Measurements from ENCODE around the gene CLDN19.

- TF ChIP-seq, protein P1, sequence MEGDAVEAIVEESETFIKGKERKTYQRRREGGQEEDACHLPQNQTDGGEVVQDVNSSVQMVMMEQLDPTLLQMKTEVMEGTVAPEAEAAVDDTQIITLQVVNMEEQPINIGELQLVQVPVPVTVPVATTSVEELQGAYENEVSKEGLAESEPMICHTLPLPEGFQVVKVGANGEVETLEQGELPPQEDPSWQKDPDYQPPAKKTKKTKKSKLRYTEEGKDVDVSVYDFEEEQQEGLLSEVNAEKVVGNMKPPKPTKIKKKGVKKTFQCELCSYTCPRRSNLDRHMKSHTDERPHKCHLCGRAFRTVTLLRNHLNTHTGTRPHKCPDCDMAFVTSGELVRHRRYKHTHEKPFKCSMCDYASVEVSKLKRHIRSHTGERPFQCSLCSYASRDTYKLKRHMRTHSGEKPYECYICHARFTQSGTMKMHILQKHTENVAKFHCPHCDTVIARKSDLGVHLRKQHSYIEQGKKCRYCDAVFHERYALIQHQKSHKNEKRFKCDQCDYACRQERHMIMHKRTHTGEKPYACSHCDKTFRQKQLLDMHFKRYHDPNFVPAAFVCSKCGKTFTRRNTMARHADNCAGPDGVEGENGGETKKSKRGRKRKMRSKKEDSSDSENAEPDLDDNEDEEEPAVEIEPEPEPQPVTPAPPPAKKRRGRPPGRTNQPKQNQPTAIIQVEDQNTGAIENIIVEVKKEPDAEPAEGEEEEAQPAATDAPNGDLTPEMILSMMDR (IDR thresholded peaks at IDR 0.05) = no peak
- TF ChIP-seq POLR2A (IDR thresholded peaks at IDR 0.05; ENCODE audit: low read depth) = no peak
- no peak for TF ChIP-seq POLR2AphosphoS5 (IDR thresholded peaks at IDR 0.05)
- no peak for TF ChIP-seq EP300 (IDR thresholded peaks at IDR 0.05)
Observed at GRCh38 chr1:42773420-42773819, 33.4 kb upstream of the CLDN19 start.

Measured in esophagus muscularis mucosa (tissue), 4 donors.